ENCODE measurements around the gene HOXC6. TPM values are rescaled to one million over a fixed set of nuclear protein-coding genes. Genes with fewer than 3 reads are reported as not detected.

HOXC6 gene
- total and polyA plus RNA-seq, 9 donors = 3.9 to 56.1 (median 23.3) TPM

GRCh38 chr12:54047160-54047963 lies 19.1 kb downstream of the HOXC6 start:
- Histone ChIP-seq H3K27me3 (no peaks in the 10 kb centered on the region), H3K4me3 (no peak overlapping the region), H3K36me3 (no peaks in the 10 kb centered on the region), H3K9me3 (no peaks in the 10 kb centered on the region), H3K27ac (no peak overlapping the region), H3K4me1 (ENCODE audit: insufficient read depth) (peaks cover 4% of the 10 kb centered on the region)
- peak in 2 of 5 donors; percentile 27 to 30 for DNase-seq
- intact Hi-C loops (cut with DNase I) = no loop called here
- 80 to 85% (median 81%) methylated on average over 61 of the region's 61 CpGs for WGBS, 3 donors
- TF ChIP-seq CTCF (IDR thresholded peaks at IDR 0.05) (no peak), EP300 (IDR thresholded peaks at IDR 0.05) (no peak), POLR2A (IDR thresholded peaks at IDR 0.05) (no peak)

- WGBS, 3 donors = 94 to 98% (median 95%) methylated on average over 8 of the region's 8 CpGs
- intact Hi-C loops (cut with DNase I) = no loop called here
- DNase-seq = no peak
- H3K4me1 ChIP-seq (ENCODE audit: insufficient read depth) = peaks cover 9% of the 10 kb centered on the region
- no peak overlapping the region for H3K27ac ChIP-seq
- TF ChIP-seq POLR2A (IDR thresholded peaks at IDR 0.05) = no peak
- no peaks in the 10 kb centered on the region for H3K27me3 ChIP-seq
- no peak overlapping the region for H3K4me3 ChIP-seq
- no peaks in the 10 kb centered on the region for H3K36me3 ChIP-seq
- H3K9me3 ChIP-seq = no peaks in the 10 kb centered on the region
Measured at GRCh38 chr12:54047964-54048303, 19.7 kb downstream of the HOXC6 start.

GRCh38 chr12:54048406-54049093 lies 20.3 kb downstream of the HOXC6 start:
- WGBS, 3 donors = 92 to 96% (median 93%) methylated on average over 3 of the region's 3 CpGs
- Histone ChIP-seq H3K4me3 (no peak overlapping the region), H3K27me3 (no peaks in the 10 kb centered on the region), H3K36me3 (no peaks in the 10 kb centered on the region), H3K9me3 (no peaks in the 10 kb centered on the region), H3K27ac (no peak overlapping the region), H3K4me1 (ENCODE audit: insufficient read depth) (peaks cover 7% of the 10 kb centered on the region)
- TF ChIP-seq CTCF (IDR thresholded peaks at IDR 0.05) (no peak), EP300 (IDR thresholded peaks at IDR 0.05) (no peak), POLR2A (IDR thresholded peaks at IDR 0.05) (no peak)
- no peak for DNase-seq
- intact Hi-C loops (cut with DNase I) = no loop called here

GRCh38 chr12:54049108-54049507 lies 20.9 kb downstream of the HOXC6 start:
- no peak for TF ChIP-seq EP300 (IDR thresholded peaks at IDR 0.05)
- no peak for TF ChIP-seq POLR2A (IDR thresholded peaks at IDR 0.05)
- no peak for TF ChIP-seq CTCF (IDR thresholded peaks at IDR 0.05)
- intact Hi-C loops (cut with DNase I) = no loop called here
- Histone ChIP-seq H3K9me3 (no peaks in the 10 kb centered on the region), H3K36me3 (no peaks in the 10 kb centered on the region), H3K4me3 (no peak overlapping the region), H3K27ac (no peak overlapping the region), H3K4me1 (ENCODE audit: insufficient read depth) (peaks cover 7% of the 10 kb centered on the region), H3K27me3 (no peaks in the 10 kb centered on the region)
- 88 to 92% (median 89%) methylated on average over 6 of the region's 6 CpGs for WGBS, 3 donors
- no peak for DNase-seq

GRCh38 chr12:54050482-54050810 lies 22.2 kb downstream of the HOXC6 start:
- intact Hi-C loops (cut with DNase I) = no loop called here
- WGBS, 3 donors = 69 to 77% (median 75%) methylated on average over 2 of the region's 2 CpGs
- Histone ChIP-seq H3K27ac (no peak overlapping the region), H3K36me3 (no peaks in the 10 kb centered on the region), H3K4me1 (ENCODE audit: insufficient read depth) (peaks cover 7% of the 10 kb centered on the region), H3K4me3 (no peak overlapping the region), H3K27me3 (no peaks in the 10 kb centered on the region), H3K9me3 (no peaks in the 10 kb centered on the region)
- TF ChIP-seq POLR2A (IDR thresholded peaks at IDR 0.05) (no peak), EP300 (IDR thresholded peaks at IDR 0.05) (no peak), CTCF (IDR thresholded peaks at IDR 0.05) (no peak)
- no peak for DNase-seq
